Thoracic aorta (tissue), 2 donors: ENCODE data around the gene BLVRB. TPM values are rescaled to one million over a fixed set of nuclear protein-coding genes. Genes with fewer than 3 reads are reported as not detected.

Source experiments
- ATAC-seq: fragments of 150-250 bp; one replicate; pipeline ENCODE4 v1.8.0; 2017; ENCODE audit warnings: low read depth; ENCODE audit not compliant: insufficient number of reproducible peaks, low FRiP score
- DNase-seq: peaks from one replicate; pipeline ENCODE4 v3.0.0-alpha.2; 2020; ENCODE audit warnings: low spot score
- H3K27ac ChIP-seq, 2 donors: fragments of 200-600 bp; sonication (generic); 1 replicate in 1 of 2; 2 replicates in 1 of 2; pipeline ENCODE4 v1.5.1; 2016; ENCODE audit warnings: mild to moderate bottlenecking in 2 of 2, moderate library complexity in 2 of 2
- H3K27me3 ChIP-seq: fragments of 200-600 bp; sonication (generic); replicated peaks from 2 replicates; pipeline ENCODE4 v1.6.0; 2016; ENCODE audit warnings: mild to moderate bottlenecking; ENCODE audit not compliant: insufficient read depth
- H3K36me3 ChIP-seq: fragments of 200-600 bp; sonication (generic); one replicate; pipeline ENCODE4 v1.5.1; 2016
- H3K4me1 ChIP-seq, 2 donors: fragments of 200-600 bp; sonication (generic); 1 replicate in 1 of 2; 2 replicates in 1 of 2; pipeline versions ENCODE4 v1.5.1 to v1.6.0; 2016; ENCODE audit warnings: low read depth in 2 of 2, mild to moderate bottlenecking in 1 of 2; ENCODE audit not compliant: control insufficient read depth in 1 of 2
- H3K4me3 ChIP-seq: fragments of 200-600 bp; sonication (generic); 2 replicates; pipeline ENCODE4 v1.5.1; 2016; ENCODE audit warnings: mild to moderate bottlenecking
- H3K9me3 ChIP-seq: fragments of 200-600 bp; sonication (generic); 2 replicates; pipeline ENCODE4 v1.5.1; 2016
- total RNA-seq, 2 donors: library from RNA; depleted of rRNA; stranded (reverse); fragments of >200 nt; gene quantifications; one replicate each; pipeline versions ENCODE4 v1.1.0 to v1.2.3, GENCODE V29; 2016
- TF ChIP-seq, protein P1 (sequence below): fragments of 200-600 bp; sonication (generic); IDR thresholded peaks from one replicate; pipeline ENCODE4 v1.5.1; 2019; ENCODE audit warnings: antibody characterized with exemption

Gene BLVRB
- total RNA-seq, 2 donors from 2014 or later: 97.4 to 229 TPM

DNA sequence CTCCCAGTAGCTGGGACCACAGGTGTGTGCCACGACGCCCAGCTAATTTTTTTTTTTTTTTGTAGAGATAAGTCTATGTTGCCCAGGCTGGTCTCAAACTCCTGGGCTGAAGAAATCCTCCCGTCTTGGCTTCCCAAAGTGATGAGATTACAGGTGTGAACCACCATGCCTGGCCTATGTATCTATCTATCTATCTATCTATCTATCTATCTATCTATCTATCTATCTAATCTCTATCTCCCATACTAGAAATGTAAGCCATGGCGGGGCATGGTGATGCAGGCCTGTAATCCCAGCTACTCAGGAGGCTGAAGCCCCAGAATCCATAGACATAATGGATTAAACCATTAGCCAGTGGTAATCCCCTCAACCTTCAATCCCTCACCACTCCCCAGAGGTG lies 14.9 kb downstream of the BLVRB start:
- TF ChIP-seq, protein P1, sequence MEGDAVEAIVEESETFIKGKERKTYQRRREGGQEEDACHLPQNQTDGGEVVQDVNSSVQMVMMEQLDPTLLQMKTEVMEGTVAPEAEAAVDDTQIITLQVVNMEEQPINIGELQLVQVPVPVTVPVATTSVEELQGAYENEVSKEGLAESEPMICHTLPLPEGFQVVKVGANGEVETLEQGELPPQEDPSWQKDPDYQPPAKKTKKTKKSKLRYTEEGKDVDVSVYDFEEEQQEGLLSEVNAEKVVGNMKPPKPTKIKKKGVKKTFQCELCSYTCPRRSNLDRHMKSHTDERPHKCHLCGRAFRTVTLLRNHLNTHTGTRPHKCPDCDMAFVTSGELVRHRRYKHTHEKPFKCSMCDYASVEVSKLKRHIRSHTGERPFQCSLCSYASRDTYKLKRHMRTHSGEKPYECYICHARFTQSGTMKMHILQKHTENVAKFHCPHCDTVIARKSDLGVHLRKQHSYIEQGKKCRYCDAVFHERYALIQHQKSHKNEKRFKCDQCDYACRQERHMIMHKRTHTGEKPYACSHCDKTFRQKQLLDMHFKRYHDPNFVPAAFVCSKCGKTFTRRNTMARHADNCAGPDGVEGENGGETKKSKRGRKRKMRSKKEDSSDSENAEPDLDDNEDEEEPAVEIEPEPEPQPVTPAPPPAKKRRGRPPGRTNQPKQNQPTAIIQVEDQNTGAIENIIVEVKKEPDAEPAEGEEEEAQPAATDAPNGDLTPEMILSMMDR: no peak
- ATAC-seq (no peak), DNase-seq (no peak)
- no peak overlapping the region for H3K27ac ChIP-seq
- no peak overlapping the region for H3K4me3 ChIP-seq
- H3K9me3 ChIP-seq: no peaks in the 10 kb centered on the region
- peaks cover 14% of the 10 kb centered on the region for H3K36me3 ChIP-seq
- no peaks in the 10 kb centered on the region for H3K27me3 ChIP-seq
- no peaks in the 10 kb centered on the region for H3K4me1 ChIP-seq

DNA sequence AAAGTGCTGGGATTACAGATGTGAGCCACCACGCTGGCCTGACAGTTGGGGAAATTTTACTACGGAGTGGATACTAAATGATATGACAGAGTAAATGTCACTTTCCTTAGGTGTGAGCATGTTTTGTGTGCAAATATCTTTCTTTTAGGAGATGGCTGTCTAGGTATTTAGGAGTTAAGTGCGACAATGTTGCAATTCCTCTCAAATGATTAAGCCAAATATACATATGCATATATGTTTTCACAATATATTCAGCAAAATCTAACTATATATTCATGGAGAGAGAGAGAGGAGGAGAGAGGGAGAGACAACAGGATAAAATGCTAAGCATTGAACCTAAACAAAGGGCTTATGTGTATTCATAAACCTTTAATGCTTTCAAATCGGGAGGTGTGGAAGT lies 16.0 kb downstream of the BLVRB start:
- H3K36me3 ChIP-seq: peaks cover 14% of the 10 kb centered on the region
- DNase-seq (no peak), ATAC-seq (no peak)
- H3K9me3 ChIP-seq: no peaks in the 10 kb centered on the region
- H3K27me3 ChIP-seq: no peaks in the 10 kb centered on the region
- TF ChIP-seq, protein P1: no peak
- H3K4me1 ChIP-seq: no peaks in the 10 kb centered on the region
- no peak overlapping the region for H3K27ac ChIP-seq
- no peak overlapping the region for H3K4me3 ChIP-seq

DNA sequence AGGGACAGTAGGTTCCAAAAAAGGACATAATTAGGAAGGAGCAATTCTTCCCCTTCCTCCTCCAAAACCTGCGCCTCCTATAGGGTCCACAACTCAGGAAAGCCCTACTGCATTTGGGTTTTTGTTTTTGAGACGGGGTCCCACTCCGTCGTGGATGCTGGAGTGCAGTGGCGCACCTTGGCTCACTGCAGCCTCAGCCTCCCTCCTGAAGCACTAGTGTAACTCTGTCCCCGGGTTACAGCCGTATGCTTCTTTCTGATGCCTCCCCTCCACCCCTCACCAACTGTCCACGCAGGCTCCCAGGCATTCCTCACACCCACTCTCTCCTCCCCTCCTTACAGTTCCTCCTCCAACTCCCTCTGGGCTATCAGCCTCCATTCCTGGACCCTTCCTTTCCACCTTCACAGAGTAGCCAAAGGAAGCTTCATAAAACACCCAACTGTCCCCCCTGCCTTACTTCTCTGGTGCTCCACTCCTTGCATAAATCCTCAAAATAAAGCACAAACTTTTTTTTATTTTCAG lies 19.2 kb downstream of the BLVRB start:
- Histone ChIP-seq H3K36me3 (peaks cover 19% of the 10 kb centered on the region), H3K27me3 (no peaks in the 10 kb centered on the region), H3K4me3 (no peak overlapping the region), H3K9me3 (no peaks in the 10 kb centered on the region), H3K27ac (no peak overlapping the region), H3K4me1 (peaks cover 14 to 15% of the 10 kb centered on the region in 2 donors)
- TF ChIP-seq, protein P1: no peak
- ATAC-seq: no peak
- no peak for DNase-seq

DNA sequence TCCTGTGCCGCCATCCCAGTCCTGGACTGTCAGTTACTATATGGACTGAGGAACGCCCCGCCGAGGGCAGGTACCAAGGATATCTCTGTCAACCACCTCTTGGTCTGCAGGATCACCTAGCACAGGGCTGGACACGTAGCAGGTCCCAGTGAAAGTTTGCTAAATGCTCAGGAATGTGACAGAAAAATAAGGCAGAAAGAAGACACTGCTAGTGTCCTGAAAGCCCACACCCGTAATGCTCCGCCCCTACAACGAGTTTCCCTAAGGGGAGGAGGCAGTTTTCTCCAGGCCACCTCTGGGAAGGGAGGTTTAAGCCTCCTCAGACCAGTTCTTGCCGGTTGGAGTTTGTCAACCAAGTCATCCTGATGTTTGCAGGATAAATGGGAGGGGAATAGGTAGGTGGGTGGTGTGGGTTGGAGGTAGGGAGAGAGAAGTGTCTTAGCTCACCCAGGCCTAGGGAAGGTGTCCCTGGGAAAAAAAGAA lies 19.7 kb downstream of the BLVRB start:
- no peak for ATAC-seq
- Histone ChIP-seq H3K27ac (no peak overlapping the region), H3K4me3 (no peak overlapping the region), H3K4me1 (peaks cover 14 to 20% of the 10 kb centered on the region in 2 donors), H3K36me3 (peaks cover 20% of the 10 kb centered on the region), H3K9me3 (no peaks in the 10 kb centered on the region), H3K27me3 (no peaks in the 10 kb centered on the region)
- TF ChIP-seq, protein P1: no peak
- no peak for DNase-seq

DNA sequence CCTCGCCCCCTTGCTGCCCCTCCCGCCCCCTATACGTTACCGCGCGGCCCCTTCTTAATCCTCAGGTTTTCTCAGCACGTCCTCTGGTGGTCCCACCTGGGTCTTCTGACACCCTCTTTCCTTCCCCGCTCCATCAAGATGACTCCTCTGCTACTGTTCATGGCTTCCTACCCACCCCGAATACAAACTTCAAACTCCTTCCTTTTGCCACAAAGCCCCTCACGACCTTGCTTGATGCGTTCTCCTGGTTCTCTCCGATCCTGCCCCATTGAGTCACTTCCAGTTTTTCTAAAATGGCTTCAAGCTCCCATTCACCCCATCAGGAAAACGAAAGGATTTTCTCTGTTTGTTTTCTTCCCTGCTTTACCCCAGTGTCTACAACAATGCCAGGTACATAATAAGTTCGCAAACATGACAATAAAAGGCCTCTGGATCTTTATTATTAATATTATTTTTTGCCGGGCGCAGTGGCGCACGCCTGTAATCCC lies 20.7 kb downstream of the BLVRB start:
- Histone ChIP-seq H3K27ac (peak overlapping the region; percentile 90 to 96), H3K4me1 (peaks cover 14 to 20% of the 10 kb centered on the region in 2 donors), H3K36me3 (peaks cover 26% of the 10 kb centered on the region), H3K4me3 (peak overlapping the region; percentile 93), H3K9me3 (no peaks in the 10 kb centered on the region), H3K27me3 (no peaks in the 10 kb centered on the region)
- DNase-seq (no peak), ATAC-seq (no peak)
- TF ChIP-seq, protein P1: peak; percentile 28
